ENCODE results near the gene MOCS1.

MOCS1 gene

DNA sequence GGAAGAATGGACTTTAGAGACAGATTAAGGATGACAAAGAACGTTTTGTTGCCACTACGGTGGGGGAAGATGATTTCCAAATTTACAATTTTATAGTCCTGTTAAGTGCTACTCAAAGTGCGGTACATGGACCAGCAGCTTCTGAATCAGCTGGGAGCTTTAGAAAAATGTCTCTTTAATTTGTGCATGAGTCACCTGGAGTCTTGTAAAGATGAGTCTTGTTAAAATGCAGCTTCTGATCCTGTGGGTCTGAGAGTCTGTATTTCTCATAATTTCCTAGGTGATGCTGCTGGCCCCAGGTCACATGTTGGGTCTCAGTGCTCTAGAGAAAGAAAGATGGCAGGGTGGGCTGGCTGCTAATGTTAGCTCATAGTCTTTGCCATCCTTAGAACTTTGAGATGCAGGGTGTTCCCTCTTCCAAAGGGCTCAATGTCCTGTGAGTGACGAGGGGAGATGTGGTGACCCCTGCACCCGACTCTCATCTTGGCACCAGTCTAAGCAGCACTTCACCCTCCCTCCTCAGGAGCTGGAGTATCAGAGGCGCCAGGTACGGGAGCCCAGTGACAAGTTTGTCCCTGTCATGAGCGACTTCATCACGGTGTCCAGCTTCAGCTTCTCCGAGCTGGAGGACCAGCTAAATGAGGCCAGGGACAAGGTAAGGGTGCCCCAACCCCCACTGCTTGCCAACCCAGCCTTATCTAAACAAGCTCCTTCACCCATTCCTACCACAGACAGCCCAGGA, 34.5 kb downstream of the MOCS1 start:
- no peak for DNase-seq

DNA sequence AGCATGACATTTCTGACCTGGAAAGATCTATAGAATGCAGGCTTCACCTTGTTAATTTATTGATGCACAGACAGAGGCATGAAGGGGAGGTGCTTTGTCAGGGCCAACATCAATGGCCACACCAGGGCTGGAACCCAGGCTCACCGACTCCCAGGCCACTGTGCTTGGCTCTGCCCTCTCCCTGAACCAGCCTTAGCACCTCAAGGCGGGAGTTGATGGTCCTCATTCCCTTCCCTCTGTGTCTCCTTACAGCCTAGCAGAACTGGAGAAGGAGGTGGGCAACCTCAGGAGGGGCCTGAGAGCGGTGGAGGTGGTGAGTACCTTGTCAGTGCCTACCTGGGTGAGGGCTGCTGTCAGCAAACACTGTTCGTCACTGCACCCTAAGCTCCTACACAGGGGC, 35.6 kb downstream of the MOCS1 start:
- no peak for DNase-seq

DNA sequence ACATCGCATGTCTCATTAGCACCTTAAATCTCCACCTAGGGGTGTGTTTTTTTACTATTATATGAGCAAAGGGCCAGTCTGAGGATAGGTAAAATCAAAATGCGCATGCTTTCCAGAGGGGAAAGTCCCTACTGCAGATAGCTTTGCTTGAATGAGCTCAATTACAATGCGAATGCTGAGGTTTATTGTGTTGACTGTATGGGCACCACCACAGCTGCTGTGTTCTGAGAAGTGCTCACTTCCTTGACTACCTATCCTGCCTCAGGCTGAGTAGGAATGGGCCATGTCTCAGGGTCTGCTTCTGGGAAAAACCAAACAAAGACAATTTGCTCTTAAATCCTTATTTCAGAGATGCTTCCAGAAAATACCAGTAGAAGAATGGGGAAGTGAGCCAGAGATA, 36.6 kb downstream of the MOCS1 start:
- DNase-seq: no peak

DNA sequence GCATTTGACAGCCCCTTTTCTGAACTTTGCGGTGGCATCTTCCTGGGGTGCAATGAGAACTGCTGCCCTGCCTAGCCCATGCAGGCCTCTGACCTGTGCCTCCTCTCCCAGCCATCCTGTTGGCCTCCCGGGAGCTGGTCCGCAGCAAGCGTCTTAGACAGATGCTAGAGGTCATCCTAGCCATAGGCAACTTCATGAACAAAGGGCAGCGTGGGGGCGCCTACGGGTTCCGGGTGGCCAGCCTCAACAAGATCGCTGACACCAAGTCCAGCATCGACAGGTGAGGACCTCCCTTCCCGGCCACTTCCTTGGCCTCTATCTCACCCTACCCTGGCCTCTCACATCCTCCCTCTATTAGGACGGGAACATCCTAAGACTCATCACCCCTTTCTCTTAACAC, 37.6 kb downstream of the MOCS1 start:
- no peak for DNase-seq

DNA sequence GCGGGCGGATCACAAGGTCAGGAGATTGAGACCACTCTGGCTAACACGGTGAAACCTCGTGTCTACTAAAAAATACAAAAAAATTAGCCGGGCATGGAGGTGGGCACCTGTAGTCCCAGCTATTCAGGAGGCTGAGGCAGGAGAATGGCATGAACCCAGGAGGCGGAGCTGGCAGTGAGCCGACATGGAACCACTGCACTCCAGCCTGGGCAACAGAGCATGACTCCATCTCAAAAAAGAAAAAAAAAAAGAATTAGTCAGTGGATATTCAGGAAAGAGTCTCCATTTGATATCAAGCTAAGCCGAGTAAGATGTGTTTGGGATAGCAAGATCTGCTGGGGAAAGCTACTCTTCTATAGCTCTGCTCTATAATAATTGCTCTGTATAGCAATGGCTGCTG, 41.0 kb downstream of the MOCS1 start:
- no peak for DNase-seq

DNA sequence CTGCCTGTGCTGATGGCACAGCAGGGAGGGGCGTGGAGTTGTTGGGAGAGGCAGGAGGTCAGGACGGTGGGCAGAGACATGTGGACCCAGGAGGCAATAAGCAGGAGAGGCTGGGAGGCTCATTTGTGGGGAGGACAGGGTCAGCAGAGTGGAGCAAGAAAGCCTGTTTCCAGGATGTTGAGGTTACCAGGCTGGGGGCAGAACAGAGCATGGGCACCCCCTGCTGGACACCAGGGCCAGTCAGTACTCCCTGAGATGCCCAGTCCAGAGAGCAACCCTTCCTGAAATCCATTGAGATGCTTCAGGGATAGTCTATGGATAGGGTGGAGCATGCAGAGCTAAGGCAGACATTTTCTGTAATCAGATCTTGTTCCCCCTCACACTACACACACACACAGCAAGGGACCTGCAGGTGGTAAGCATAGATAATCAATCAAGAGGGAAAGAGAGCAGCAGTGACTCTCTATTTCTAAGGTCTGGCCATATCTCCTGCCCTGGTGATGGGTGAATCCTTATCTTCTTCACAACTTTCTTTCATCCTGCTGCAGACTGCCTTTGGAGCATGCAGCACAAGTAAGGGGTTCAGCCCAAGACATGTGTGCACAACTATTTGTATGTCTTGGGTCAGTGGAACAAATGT, 41.7 kb downstream of the MOCS1 start:
- DNase-seq: no peak

DNA sequence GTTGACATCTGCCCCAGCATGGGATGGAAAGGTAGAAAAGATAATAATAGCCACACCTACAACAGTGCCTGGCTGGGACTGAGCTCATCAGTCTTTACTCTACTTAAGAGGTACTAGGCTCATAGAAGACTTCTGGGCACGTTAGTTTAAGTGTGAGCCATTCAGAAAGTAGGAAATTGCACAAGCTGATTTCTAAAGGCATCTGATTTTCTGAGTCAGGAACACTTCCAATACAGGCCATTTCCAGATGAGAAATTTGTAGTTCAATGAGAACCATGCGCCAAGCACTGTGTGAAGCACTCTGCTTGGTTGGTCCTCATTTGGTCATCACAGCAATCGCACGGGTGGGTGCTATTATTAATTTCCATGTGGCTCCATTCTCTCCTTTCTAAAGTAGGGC, 42.3 kb downstream of the MOCS1 start:
- no peak for DNase-seq

DNA sequence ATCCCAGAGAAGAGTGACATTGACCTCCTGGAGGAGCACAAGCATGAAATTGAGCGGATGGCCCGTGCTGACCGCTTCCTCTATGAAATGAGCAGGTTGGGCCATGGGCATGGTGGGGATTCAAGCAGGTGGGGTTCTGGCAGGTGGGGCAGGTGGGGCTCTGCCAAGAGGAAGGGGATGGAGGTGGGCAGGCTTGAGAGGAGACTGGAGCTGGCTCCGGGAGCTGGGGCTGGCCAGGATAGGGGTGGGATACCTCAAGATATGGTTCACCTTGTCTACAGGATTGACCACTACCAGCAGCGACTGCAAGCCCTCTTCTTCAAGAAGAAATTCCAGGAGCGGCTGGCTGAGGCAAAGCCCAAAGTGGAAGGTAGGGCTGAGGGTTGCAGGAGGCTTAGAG, 42.9 kb downstream of the MOCS1 start:
- DNase-seq: no peak

DNA sequence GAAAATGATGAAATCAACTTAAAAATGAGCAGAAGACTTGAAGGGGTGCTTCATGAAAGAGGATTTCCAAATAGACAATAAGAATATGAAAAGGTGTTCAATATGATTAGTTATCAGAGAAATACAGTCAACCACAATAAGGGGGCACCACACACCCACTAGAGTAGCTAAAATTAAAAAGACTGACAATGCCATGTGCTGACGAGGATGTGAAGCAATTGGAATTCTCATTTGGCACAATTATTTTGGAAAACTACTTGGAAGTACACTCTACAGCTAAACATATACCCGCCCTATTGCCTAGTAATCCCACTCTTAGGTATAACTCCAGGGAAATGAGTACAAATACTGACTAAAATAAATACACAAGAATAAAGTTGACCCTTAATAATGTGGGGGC, 45.0 kb downstream of the MOCS1 start:
- DNase-seq: no peak

DNA sequence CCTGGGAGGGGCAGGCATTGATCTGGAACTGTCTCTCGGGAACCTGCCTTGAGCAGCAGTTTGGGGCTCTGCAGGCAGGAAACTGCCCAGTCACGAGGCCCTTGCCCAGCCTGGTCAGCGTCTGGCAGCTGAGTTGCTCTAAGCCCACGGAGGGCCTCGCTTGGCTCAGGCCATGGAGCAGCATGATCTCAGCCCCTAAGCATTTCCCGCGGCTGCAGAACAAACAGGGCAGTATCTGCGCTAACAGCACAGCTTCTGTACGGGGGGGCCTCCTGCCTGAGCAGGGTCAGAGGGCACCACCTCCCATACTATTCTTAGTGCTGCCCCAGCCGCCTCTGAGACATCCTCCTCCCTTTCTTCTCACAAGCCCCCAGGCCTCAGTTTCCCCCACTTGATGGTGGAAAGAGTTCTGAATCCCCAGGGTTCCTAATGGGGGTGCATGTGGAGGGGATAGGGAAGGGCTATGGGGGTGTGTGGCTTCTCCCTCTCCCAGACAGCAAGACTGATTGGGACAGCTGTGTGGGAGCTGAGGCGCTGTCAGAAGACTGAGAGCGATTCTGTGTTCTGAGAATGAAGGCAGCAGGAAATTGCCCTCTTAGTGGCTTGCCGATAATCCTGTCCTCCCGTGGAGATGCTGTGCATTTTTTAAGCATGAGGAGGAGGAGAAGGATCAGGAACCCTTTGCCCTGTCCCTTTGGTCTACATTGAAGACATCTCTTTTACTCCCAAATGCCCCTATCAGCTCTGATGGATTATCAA, 46.4 kb downstream of the MOCS1 start:
- no peak for DNase-seq

DNA sequence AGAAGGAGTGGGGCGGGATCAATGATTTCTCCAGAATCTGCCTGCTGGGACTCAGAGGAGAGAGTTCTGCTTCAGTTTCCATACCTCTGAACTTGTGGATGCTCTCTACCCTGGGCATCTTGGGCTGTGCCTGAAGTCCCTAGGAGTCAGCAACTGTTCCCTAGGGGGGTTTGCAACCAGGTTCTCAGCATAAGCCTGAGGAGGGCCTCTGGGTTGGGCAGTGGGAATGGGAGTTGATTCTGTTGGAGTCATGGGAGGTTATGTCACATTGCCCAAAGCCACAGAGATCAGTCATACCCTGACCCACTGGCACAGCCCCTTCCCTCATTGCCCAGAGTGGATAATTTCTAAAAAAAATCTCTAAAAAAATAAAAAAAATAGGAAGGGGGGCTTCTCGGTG, 47.4 kb downstream of the MOCS1 start:
- no peak for DNase-seq

DNA sequence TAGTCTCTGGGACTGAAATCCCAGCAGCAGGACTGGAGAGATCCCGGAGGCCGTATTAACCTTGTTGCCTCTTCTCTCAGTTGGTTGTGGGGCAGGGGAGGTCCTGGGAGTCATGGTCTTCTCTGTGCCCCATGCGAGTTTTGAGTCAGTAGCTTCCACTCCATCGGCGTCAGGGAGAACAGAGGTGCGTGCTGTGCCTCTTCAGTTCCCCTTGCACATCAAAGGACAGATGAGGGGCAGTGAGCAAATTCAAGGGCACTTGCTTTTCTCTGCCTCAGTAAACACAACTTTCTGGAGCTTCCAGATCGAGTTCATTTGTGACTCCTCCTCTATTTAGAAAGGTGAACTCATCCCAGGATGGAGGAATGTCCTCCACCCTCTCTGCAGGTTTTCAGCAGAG, 48.6 kb downstream of the MOCS1 start:
- no peak for DNase-seq

DNA sequence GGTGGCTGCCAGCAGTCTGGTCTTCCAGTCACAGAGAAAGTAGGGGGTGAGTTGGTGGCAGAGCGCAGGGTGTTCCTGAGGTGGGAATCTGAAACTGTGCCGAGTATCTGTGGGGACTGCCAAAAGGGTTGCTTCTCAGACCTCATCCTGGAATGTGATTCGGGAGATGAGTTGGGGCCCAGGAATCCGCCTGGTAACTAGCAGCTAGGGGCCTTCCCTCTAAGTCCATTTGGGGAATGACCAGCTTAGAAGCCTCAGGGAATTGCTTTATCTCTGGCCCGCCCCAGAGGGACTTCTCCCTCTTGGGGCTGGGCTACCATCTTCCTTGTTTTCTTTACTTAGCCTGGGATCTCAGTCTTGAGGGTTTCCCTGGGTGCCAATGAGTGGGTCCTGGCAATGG, 49.6 kb downstream of the MOCS1 start:
- no peak for DNase-seq

DNA sequence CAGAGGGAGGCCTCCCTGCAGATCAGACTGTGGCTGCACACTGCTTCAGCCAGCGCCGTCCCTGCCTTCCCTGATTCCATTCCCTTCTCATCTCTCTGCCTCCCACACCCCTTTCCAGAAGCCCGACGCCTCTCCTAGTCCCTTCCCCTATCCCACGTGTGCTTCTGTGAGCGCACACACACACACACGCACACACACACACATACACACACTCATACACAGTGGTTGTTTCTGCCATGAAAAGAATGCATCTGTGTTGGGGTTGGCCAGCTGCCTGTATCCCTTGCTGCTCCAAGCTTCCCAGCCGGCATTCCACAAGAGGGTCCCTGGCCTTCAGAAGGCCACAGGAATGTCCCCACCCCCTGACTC, 51.7 kb downstream of the MOCS1 start:
- DNase-seq: no peak

DNA sequence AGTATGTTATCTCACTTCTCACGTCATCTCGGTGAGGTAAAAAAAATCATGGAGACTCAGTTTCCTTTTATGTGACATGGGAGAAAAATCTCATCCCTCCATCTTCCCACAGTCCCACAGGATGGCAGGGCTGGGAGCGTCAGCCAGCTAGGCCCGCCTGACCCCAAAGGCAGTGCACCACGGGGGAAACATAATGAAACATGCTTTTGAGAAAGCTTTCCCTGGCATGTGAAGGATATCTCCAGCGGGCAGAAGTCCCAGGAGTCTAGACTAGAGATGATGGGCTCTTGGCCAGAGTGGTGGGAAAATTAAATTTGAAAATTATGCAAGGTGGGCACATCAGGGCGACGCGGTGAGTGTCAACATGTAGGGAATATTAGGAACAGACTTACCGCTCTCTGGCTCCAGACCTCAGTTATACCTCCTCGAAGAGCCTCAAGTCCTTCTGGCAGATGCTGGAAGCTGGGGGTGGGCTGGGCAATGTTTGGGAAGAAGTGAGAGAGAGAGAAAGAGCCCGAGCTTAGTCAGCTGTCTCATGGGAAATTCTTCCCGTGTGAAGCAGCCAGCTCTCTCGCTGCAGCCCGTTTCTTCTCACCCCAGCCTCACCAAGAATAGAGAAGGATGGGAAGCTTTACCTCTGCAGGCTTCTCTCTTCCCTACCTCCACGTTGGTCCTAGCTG, 52.3 kb downstream of the MOCS1 start:
- no peak for DNase-seq

DNA sequence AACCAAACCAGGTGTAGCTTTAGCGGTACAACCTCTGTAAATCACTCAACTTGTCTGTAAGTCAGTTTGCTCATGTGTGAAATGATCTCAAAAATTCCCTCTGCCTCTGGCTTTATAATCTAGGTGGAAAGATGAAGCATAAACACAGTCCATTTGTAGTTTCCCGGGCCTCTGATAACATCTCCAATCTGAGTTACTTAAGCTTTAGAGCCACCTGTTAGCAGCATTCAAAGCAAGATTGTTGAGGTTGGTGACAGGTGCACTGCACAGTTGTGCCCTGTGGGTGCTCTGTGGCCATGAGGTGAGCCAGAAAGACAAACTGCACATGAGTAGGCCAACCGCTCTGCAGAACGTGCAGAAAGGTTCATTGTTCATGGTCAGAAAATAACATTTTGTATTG, 53.7 kb downstream of the MOCS1 start:
- no peak for DNase-seq

DNA sequence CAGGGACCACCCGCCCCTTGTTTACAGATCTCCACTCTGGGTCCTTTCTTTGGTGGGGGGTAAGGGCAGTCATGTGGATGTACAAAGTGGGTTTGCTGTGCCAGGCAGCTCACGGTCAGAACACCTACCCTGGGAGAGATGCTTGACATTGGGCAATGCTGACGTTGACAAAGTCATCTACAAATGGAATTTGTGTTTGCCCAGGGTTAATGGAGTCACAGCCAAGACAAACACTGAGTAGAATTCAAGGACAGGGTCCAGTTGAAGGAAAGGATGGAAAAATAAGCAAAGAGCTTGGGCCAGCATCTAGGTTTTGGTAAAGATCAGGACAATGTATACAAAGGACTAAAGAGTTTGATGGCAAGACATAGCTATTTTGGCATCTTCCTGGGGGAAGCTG, 54.7 kb downstream of the MOCS1 start:
- DNase-seq: no peak

DNA sequence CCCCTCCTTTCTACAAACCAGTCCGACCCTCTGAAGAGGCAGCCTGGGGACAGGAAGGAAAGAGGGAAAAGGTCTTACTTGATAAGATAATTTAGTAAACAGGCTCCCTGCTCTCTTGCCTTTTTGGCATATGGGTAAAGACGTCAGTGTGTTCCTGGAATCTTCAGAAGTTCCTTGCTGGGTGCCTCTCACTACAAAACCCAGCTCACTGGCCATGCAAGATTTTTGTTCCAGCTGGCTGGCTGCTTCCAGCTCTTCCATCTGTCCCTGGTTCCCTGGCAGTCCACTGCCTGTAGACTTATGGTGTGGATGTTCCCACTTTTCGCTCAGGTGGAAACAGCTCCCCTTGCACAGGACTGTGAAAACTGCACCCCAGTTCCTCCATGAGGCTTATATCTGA, 57.4 kb downstream of the MOCS1 start:
- DNase-seq: no peak

DNA sequence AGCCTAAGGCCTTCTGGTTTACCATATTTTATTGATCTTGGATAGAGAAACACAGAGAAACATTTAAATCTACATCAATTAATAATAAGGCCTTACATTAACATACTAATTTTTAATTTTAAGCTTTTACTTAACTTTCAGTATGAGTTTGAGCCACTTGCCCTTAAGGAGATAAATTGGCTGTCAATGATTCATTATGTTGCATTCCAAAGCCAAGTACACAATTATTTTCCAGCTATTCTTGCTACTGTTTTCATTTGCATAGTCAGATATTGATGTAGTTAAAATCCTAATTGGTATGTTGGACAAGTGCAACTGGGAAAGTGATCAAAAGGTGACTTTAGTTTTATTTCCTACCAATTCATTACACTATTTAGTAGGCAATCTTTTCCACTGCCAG, 58.2 kb downstream of the MOCS1 start:
- DNase-seq: no peak

DNA sequence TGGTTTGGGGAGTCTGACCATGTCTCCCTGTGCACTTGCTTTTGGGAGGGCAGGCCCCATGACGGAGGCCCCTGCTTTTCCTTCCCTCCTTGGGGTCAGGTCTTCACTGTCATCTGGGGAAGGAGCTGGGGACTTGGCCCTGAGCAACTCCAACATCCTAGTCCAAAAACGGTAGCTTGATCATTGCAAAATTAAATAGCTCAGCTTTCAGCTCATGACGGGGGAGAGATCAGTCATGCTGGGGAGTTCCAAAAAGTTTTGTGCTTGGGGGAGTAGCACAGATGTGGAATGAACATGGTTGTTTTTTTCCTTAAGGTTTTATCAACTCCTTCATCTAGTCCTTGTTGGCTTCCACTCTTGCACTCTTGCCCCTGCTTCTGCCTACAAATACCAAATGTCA, 60.8 kb downstream of the MOCS1 start:
- no peak for DNase-seq

DNA sequence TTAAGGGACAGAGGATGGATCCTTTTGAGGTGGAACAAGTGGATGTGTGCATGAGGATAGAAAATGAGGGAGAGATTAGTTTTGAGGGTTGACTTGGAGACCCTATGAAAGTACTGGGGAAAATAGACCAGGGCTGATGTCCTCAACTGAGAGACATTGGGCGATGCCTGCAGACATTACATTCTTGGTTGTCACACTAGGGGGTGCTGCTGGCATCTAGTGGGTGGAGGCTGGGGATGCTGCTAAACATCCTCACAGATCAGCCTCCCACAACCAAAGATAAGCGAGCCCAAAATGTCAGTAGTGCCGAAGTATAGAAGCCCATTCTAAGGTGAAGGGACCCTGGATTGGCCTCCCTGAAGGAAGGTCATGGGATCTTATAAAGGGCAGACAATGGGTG, 63.3 kb downstream of the MOCS1 start:
- DNase-seq: no peak

DNA sequence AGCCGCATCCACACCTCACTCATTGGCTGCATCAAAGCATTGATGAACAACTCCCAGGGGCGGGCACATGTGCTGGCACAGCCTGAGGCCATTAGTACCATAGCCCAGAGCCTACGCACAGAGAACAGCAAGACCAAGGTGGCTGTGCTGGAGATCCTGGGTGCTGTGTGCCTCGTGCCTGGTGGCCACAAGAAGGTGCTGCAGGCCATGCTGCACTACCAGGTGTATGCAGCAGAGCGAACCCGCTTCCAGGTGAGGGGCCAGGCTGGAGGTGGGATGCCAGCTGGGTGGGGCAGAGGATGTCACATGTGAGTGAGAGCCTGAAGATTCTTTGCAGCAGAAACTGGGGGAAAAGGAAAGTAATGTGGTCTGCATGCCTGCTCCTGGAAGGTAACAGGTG, 66.7 kb downstream of the MOCS1 start:
- no peak for DNase-seq

DNA sequence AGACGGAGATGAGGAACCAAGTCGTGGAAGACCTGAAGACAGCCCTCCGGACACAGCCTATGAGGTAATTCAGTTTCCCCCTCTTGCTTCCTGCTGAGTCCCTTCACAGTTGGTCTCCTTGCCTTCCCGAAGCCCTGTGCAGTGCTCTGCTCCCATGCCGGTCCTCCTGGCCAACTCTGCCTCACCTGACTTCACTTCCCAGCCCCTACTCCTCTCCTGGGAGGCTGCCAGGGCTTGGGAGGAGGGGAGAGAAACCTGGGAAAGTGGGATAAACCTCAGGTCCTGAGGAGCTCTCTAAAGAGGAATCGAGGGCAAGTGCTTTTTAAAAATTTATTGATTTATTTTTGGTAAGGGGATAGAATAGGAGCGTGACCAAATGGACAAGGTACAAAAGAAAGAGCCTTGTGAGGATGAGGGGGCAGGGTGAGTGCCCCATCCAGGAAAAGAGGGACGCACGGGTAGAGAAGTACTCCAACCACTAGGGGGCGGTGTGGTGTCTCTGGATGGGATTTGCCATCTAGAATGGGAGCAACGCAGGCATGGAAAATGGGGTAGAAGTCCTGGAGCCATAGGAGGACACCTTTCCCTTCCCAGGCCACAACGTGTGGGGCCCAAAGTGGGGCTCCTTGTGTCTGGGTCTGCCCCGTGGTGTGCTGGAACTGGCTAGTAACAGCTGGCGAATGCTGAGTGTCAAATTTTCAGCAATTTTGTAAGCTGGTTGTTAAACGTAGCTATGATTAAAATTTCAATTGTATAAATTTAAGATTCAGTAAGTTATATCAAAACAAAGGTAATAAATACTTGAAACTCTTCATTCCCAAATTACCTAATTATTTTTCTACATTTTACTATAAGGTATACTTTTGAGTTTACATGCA, 69.0 kb downstream of the MOCS1 start:
- DNase-seq: peak; percentile 38 to 54
